Activated CD4-positive, alpha-beta memory T cell treated with anti-CD3 and anti-CD28 coated beads for 36 hours (primary cell): ENCODE data around the gene GATAD2B. TPM values are rescaled to one million over a fixed set of nuclear protein-coding genes. Genes with fewer than 3 reads are reported as not detected.

Experiments
- CTCF ChIA-PET: fragments of 350-600 bp; sonication (Branson Sonifier 250); formaldehyde crosslinking; loops from one replicate; lab custom pipeline; 2021; ENCODE audit warnings: antibody characterized with exemption, inconsistent platforms; lab: Charles Lee
- POLR2A ChIA-PET: fragments of 350-600 bp; sonication (Branson Sonifier 250); formaldehyde crosslinking; loops from one replicate; lab custom pipeline; 2021; ENCODE audit warnings: antibody characterized with exemption; lab: Charles Lee
- DNase-seq: peaks from one replicate; pipeline ENCODE4 v3.0.0-alpha.2; 2020
- H3K27ac Mint-ChIP-seq: one replicate; pipeline ENCODE4 v1.8.0; 2021; ENCODE audit warnings: mixed read lengths
- H3K27me3 Mint-ChIP-seq: one replicate; pipeline ENCODE4 v1.8.0; 2021; ENCODE audit warnings: mixed read lengths
- H3K36me3 Mint-ChIP-seq: one replicate; pipeline ENCODE4 v1.8.0; 2021; ENCODE audit warnings: mixed read lengths
- H3K4me1 Mint-ChIP-seq: one replicate; pipeline ENCODE4 v1.8.0; 2021; ENCODE audit warnings: low read depth, mixed read lengths
- H3K4me3 Mint-ChIP-seq: one replicate; pipeline ENCODE4 v1.8.0; 2021; ENCODE audit warnings: mild to moderate bottlenecking, mixed read lengths
- H3K9me3 Mint-ChIP-seq: one replicate; pipeline ENCODE4 v1.8.0; 2021; ENCODE audit warnings: mixed read lengths
- intact Hi-C: fragments of 100-400 bp; cut with micrococcal nuclease; formaldehyde crosslinking; loops from one replicate; pipeline ENCODE4 v1.15.1; 2023
- total RNA-seq, 2 experiments: library from RNA; stranded (reverse); gene quantifications; one replicate each; pipeline ENCODE4 v1.2.3, GENCODE V29; 2021

The GATAD2B gene
- total RNA-seq, 2 experiments from 2014 or later, result 66.4 to 67.9 TPM

DNA sequence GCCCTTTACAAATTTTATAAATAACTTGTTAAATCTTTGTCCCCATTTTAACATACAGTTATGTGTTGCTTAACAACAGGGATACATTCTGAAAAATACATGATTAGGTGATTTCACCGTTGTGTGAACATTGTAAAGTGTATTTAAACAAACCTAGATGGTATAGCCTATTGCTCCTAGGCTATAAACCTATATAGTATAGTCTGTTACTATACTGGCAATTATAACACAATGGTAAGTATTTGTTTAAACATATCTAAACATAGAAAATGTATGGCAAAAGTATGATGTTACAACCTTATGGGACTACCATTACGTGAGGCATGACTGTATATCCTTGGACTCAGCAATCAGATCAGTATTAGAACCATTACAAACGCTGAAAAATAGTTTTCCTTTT lies 36.6 kb downstream of the GATAD2B start:
- H3K36me3 Mint-ChIP-seq, result peaks cover 16% of the 10 kb centered on the region
- CTCF ChIA-PET, result interaction anchor here (0.7 kb wide), 1 partner anchor 89 kb away, joined by 3 read pairs; no protein-coding TSS in a partner anchor
- peaks cover 37% of the 10 kb centered on the region for H3K4me1 Mint-ChIP-seq
- H3K27me3 Mint-ChIP-seq, result no peaks in the 10 kb centered on the region
- intact Hi-C loops, result no loop called here
- no peak overlapping the region for H3K4me3 Mint-ChIP-seq
- no peak for DNase-seq
- H3K9me3 Mint-ChIP-seq, result no peaks in the 10 kb centered on the region
- POLR2A ChIA-PET, result no interaction called here
- no peak overlapping the region for H3K27ac Mint-ChIP-seq

DNA sequence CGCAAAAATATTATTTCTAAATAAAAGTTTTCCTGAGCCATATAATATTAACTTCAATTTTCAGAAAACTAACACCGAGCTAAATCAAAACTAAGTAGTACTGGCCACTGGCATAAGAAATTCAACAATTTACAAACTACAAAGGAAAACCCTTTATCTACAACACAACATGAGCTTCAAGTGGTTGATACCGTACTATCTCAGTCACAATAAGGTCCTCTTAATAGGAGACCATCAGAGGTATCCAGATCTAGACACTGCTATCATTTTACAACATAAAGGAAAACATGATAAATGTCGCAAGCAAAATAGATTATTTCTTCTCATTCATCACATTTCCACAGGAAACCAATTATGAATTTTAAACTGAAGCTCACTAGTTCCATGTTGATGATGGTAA lies 39.5 kb downstream of the GATAD2B start:
- intact Hi-C loops, result no loop called here
- Mint-ChIP-seq H3K27ac (no peak overlapping the region), H3K4me3 (no peak overlapping the region), H3K36me3 (peaks cover 10% of the 10 kb centered on the region), H3K27me3 (no peaks in the 10 kb centered on the region), H3K4me1 (peaks cover 28% of the 10 kb centered on the region), H3K9me3 (no peaks in the 10 kb centered on the region)
- ChIA-PET CTCF (no interaction called here), POLR2A (interaction anchor here (1.0 kb wide), 1 partner anchor 28 kb away, joined by 3 read pairs; no protein-coding TSS in a partner anchor)
- DNase-seq, result no peak

- POLR2A ChIA-PET, result no interaction called here
- intact Hi-C loops, result no loop called here
- DNase-seq, result no peak
- no peak overlapping the region for H3K4me3 Mint-ChIP-seq
- H3K4me1 Mint-ChIP-seq, result peaks cover 23% of the 10 kb centered on the region
- no peak overlapping the region for H3K27ac Mint-ChIP-seq
- no peaks in the 10 kb centered on the region for H3K27me3 Mint-ChIP-seq
- H3K9me3 Mint-ChIP-seq, result no peaks in the 10 kb centered on the region
- CTCF ChIA-PET, result no interaction called here
- peaks cover 8% of the 10 kb centered on the region for H3K36me3 Mint-ChIP-seq
Observed at GRCh38 chr1:153882296-153882912, 40.4 kb downstream of the GATAD2B start.

GRCh38 chr1:153881751-153882150 lies 41.0 kb downstream of the GATAD2B start:
- intact Hi-C loops, result no loop called here
- H3K9me3 Mint-ChIP-seq, result no peaks in the 10 kb centered on the region
- H3K36me3 Mint-ChIP-seq, result peaks cover 6% of the 10 kb centered on the region
- POLR2A ChIA-PET, result no interaction called here
- no peaks in the 10 kb centered on the region for H3K27me3 Mint-ChIP-seq
- peaks cover 18% of the 10 kb centered on the region for H3K4me1 Mint-ChIP-seq
- no peak for DNase-seq
- H3K27ac Mint-ChIP-seq, result no peak overlapping the region
- CTCF ChIA-PET, result no interaction called here
- H3K4me3 Mint-ChIP-seq, result no peak overlapping the region

DNA sequence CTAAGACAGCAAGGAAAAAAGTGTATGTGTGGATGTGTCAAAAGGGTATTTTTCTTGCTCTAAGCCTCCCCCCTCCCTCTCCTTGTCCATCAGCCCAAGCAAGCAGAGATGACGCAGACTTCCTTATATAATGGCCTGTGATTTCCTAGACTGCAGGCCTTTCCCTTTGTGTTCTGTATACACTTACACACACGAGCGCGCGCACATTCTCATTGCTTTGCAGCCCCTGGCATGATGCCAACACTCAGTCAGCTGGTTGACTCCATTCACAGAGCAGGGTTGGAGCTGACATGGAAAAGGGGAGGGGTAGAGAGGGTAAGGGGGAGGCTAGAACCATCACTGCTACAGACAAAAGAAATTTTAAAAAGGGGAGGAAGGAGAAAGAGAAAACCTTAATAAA lies 41.8 kb downstream of the GATAD2B start:
- Mint-ChIP-seq H3K36me3 (peaks cover 5% of the 10 kb centered on the region), H3K27me3 (no peaks in the 10 kb centered on the region), H3K27ac (no peak overlapping the region), H3K4me3 (no peak overlapping the region), H3K4me1 (peaks cover 19% of the 10 kb centered on the region), H3K9me3 (no peaks in the 10 kb centered on the region)
- ChIA-PET CTCF (no interaction called here), POLR2A (no interaction called here)
- intact Hi-C loops, result no loop called here
- DNase-seq, result peak; percentile 29

DNA sequence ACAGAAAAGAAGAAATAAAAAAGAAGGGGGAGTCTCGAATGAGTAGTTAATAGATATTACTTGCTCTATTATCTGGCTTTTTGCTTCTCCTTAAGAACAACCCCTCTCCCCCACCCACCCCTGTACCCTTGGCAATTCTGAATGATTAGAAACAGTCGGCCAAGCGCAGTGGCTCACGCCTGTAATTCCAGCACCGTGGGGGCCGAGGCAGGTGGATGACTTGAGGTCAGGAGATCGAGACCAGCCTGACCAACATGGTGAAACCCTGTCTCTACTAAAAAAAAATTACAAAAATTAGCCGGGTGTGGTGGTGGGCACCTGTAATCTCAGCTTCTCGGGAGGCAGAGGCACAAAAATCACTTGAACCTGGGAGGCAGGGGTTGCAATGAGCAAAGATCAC lies 42.7 kb downstream of the GATAD2B start:
- Mint-ChIP-seq H3K4me1 (peaks cover 23% of the 10 kb centered on the region), H3K27ac (no peak overlapping the region), H3K9me3 (no peaks in the 10 kb centered on the region), H3K27me3 (no peaks in the 10 kb centered on the region), H3K4me3 (no peak overlapping the region), H3K36me3 (peaks cover 8% of the 10 kb centered on the region)
- POLR2A ChIA-PET, result no interaction called here
- CTCF ChIA-PET, result no interaction called here
- intact Hi-C loops, result no loop called here
- DNase-seq, result no peak

GRCh38 chr1:153877112-153877511 lies 45.7 kb downstream of the GATAD2B start:
- Mint-ChIP-seq H3K4me1 (peaks cover 31% of the 10 kb centered on the region), H3K4me3 (no peak overlapping the region), H3K36me3 (peaks cover 9% of the 10 kb centered on the region), H3K27me3 (no peaks in the 10 kb centered on the region), H3K27ac (no peak overlapping the region), H3K9me3 (no peaks in the 10 kb centered on the region)
- ChIA-PET CTCF (no interaction called here), POLR2A (no interaction called here)
- DNase-seq, result no peak
- intact Hi-C loops, result no loop called here

GRCh38 chr1:153872934-153873333 lies 49.8 kb downstream of the GATAD2B start:
- ChIA-PET POLR2A (no interaction called here), CTCF (interaction anchor here (1.1 kb wide), 1 partner anchor 76 kb away, joined by 5 read pairs; no protein-coding TSS in a partner anchor)
- H3K27ac Mint-ChIP-seq, result no peak overlapping the region
- no peak overlapping the region for H3K4me3 Mint-ChIP-seq
- intact Hi-C loops, result no loop called here
- no peaks in the 10 kb centered on the region for H3K27me3 Mint-ChIP-seq
- peaks cover 23% of the 10 kb centered on the region for H3K4me1 Mint-ChIP-seq
- H3K9me3 Mint-ChIP-seq, result no peaks in the 10 kb centered on the region
- DNase-seq, result no peak
- H3K36me3 Mint-ChIP-seq, result peaks cover 7% of the 10 kb centered on the region

GRCh38 chr1:153872331-153872730 lies 50.4 kb downstream of the GATAD2B start:
- DNase-seq, result no peak
- H3K9me3 Mint-ChIP-seq, result no peaks in the 10 kb centered on the region
- intact Hi-C loops, result no loop called here
- no peak overlapping the region for H3K4me3 Mint-ChIP-seq
- ChIA-PET CTCF (no interaction called here), POLR2A (no interaction called here)
- no peaks in the 10 kb centered on the region for H3K27me3 Mint-ChIP-seq
- no peak overlapping the region for H3K27ac Mint-ChIP-seq
- H3K4me1 Mint-ChIP-seq, result peaks cover 23% of the 10 kb centered on the region
- peaks cover 7% of the 10 kb centered on the region for H3K36me3 Mint-ChIP-seq

DNA sequence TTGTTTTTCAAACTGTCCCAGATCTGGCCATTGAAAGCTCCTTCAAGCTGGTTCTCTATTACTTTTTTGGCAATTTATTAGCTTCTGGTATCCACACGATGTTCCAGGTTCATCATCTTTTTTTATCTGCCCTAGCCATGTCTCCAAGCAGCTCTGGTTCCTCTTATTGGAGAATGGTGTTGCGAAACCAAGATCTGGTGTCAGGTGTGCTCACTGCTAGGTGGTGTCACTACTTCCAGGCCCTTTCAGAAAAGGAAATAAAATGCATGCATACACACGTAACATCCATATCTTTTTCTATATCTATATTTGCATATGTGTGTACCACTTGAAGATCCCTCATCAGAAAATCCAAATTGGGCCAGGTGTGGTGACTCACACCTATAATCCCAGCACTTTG lies 53.3 kb downstream of the GATAD2B start:
- Mint-ChIP-seq H3K27ac (no peak overlapping the region), H3K36me3 (no peaks in the 10 kb centered on the region), H3K4me1 (peaks cover 27% of the 10 kb centered on the region), H3K27me3 (no peaks in the 10 kb centered on the region), H3K4me3 (no peak overlapping the region), H3K9me3 (no peaks in the 10 kb centered on the region)
- intact Hi-C loops, result no loop called here
- no peak for DNase-seq
- ChIA-PET POLR2A (no interaction called here), CTCF (no interaction called here)

- DNase-seq, result no peak
- CTCF ChIA-PET, result interaction anchor here (0.7 to 1.4 kb wide), 3 partner anchors 81 to 122 kb away, joined by 3 read pairs; partner anchors contain the start of gene DENND4B
- no peaks in the 10 kb centered on the region for H3K9me3 Mint-ChIP-seq
- no peaks in the 10 kb centered on the region for H3K36me3 Mint-ChIP-seq
- H3K27me3 Mint-ChIP-seq, result no peaks in the 10 kb centered on the region
- no peak overlapping the region for H3K27ac Mint-ChIP-seq
- POLR2A ChIA-PET, result interaction anchor here (0.7 to 1.0 kb wide), 2 partner anchors 124 to 1880 kb away, joined by 3 read pairs; no protein-coding TSS in a partner anchor
- intact Hi-C loops, result no loop called here
- peaks cover 30% of the 10 kb centered on the region for H3K4me1 Mint-ChIP-seq
- no peak overlapping the region for H3K4me3 Mint-ChIP-seq
Observed at GRCh38 chr1:153866045-153866850, 56.5 kb downstream of the GATAD2B start.

DNA sequence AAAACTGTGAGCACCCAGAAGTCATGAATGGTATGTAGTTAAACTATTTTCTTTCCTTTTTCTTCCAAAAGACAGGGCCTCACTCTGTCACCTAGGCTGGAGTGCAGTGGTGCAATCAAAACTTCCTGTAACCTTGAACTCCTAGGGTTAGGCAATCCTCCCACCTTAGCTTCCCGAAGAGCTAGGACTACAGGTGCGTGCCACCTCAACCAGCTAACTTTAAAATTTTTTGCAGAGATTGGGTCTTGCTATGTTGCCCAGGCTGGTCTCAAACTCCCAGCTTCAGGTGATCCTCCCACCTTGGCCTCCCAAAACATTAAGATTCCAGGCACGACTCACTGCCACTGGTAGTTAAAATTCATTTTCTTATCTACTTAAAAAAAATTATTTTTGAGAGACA lies 62.5 kb downstream of the GATAD2B start:
- DNase-seq, result no peak
- H3K4me1 Mint-ChIP-seq, result peaks cover 13% of the 10 kb centered on the region
- peaks cover 2% of the 10 kb centered on the region for H3K36me3 Mint-ChIP-seq
- ChIA-PET POLR2A (no interaction called here), CTCF (interaction anchor here (0.6 to 1.0 kb wide), 2 partner anchors 38 to 110 kb away, joined by 3 to 4 read pairs; no protein-coding TSS in a partner anchor)
- H3K4me3 Mint-ChIP-seq, result no peak overlapping the region
- H3K27ac Mint-ChIP-seq, result no peak overlapping the region
- no peaks in the 10 kb centered on the region for H3K27me3 Mint-ChIP-seq
- no peaks in the 10 kb centered on the region for H3K9me3 Mint-ChIP-seq
- intact Hi-C loops, result no loop called here
